HG03139 (cell line): ENCODE measurements around the gene SLC13A3.

ENCODE experiments used
- ATAC-seq: cut with Tn5 transposase; IDR thresholded peaks from one replicate; pipeline ENCODE4 v1.9.1; 2021; ENCODE audit not compliant: unreplicated experiment

Gene SLC13A3

DNA sequence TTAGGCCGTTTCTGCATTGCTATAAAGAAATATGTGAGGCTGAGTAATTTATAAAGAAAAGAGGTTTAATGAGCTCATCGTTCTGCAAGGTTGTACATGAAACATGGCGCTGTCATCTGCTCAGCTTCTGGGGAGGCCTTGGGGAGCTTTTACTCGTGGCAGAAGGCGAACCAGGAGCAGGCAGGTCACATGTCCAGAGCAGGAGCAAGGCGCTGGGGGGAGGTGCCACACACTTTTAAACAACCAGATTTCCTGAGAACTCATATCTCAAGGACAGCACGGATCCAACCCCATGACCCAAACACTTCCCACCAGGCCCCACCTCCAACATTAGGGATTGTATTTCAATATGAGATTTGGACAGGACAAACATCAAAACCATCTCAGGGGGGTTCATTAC is 6.4 kb upstream of the SLC13A3 start:
- no peak for ATAC-seq

- ATAC-seq: no peak
Measured at GRCh38 chr20:46657137-46657536, 5.9 kb upstream of the SLC13A3 start.

GRCh38 chr20:46652699-46653098 is 1.4 kb upstream of the SLC13A3 start:
- ATAC-seq: no peak

DNA sequence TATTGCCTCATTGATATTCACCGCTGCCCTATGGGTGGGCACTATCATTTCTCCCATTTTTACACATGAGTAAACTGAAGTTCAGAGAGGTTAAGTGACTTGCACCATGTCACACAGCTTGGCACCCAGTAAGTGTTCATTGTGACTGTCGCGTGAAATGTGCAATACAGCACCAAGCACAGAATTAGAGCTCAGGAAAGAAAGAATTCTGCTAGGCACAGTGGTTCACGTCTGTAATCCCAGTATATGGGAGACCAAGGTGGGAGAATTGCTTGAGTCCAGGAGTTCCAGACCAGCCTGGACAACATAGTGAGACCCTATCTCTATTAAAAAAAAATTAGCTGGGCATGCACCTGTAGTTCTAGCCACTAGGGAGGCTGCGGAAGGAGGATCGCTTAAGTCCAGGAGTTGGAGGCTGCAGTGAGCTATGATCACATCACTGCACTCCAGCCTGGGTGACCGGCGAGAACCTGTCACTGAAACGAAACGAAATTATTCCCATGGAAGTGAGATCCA is 626 bp downstream of the SLC13A3 start:
- ATAC-seq: no peak

DNA sequence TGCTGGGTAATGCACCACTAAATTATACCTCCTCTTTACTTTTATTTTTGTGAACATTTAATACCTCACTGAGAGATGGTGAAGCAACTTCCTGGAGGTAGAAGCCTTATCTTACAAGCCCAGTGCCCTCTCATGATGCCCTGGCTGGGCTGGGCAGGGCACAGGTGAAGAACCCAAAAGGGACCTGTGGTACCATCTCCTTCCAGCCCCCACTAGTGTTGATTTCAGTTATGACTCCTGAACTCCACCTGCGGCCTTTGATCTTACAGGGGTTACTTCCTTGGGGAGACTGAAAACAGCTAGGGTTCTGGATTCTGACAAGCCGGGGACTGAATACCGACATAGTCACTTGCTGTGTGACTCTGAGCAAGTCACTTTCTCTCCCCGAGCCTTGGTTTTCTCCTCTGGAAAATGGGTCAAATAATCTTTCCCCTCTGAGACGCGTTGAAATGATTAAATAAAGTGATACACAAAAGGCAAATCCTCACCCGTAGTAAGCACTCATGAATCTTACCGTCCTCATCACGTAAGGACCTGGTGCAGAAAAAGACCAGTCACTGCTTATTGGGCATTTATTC is 1.2 kb downstream of the SLC13A3 start:
- ATAC-seq: no peak

- no peak for ATAC-seq
Measured at GRCh38 chr20:46649650-46649949, 1.7 kb downstream of the SLC13A3 start.

- ATAC-seq: no peak
Measured at GRCh38 chr20:46648903-46649649, 2.2 kb downstream of the SLC13A3 start.

GRCh38 chr20:46647469-46647868 is 3.8 kb downstream of the SLC13A3 start:
- no peak for ATAC-seq

GRCh38 chr20:46646659-46647380 is 4.4 kb downstream of the SLC13A3 start:
- no peak for ATAC-seq

GRCh38 chr20:46646122-46646521 is 5.1 kb downstream of the SLC13A3 start:
- no peak for ATAC-seq

DNA sequence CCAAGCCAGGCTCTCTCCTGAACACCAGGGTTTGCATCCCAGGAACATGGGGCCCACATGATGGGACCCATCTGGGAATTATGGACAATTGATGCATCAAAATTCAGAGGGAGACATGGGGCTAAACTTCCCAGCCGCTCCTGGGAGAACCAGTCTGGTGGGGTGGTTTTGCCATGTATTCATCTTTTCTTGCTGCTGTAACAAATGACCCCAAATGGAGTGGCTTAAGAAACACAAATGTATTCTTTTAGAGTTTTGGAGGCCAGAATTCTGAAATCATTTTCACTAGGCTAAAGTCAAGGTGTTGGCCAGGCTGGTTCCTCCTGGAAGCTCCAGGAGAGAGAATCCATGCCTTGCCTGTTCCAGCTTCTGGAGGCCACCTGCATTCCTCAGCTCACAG is 6.5 kb downstream of the SLC13A3 start:
- no peak for ATAC-seq

- no peak for ATAC-seq
Measured at GRCh38 chr20:46644160-46644559, 7.1 kb downstream of the SLC13A3 start.

- ATAC-seq: no peak
Measured at GRCh38 chr20:46642969-46643343, 8.3 kb downstream of the SLC13A3 start.

DNA sequence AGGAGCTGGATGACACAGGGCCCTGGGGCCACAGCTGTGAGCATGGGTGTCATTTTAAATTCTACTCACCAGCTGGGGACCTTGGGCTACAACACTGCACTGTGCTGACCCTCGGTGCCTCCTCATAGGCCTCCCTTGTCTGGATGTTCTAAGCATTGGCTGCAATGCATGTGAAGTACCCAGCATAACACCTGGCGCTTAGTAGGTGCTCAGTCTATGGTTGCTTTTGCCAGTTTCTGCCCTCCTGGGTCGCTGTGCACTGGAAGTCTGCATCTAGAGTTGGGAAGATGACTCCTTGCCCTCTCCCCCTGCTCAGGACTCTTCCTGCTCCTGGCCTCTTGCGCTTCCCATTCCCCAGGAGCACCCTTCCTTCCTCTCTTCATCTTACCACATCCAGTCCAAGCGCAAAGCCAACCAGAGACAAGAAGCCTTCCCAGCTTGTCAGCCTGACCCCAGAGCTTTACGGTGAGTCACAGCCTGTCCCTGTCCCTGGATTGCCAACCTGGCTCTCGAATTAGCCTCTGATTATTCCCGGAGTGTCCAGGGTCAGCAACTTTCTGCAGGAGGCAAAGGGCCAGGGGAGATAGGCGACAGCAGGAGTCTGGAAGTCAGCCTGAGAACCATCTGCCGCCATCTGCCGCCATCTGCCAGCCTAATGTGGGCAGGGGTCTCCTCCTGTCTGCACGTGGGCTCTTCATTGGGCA is 8.8 kb downstream of the SLC13A3 start:
- ATAC-seq: no peak

- ATAC-seq: no peak
Measured at GRCh38 chr20:46641424-46641823, 9.8 kb downstream of the SLC13A3 start.

DNA sequence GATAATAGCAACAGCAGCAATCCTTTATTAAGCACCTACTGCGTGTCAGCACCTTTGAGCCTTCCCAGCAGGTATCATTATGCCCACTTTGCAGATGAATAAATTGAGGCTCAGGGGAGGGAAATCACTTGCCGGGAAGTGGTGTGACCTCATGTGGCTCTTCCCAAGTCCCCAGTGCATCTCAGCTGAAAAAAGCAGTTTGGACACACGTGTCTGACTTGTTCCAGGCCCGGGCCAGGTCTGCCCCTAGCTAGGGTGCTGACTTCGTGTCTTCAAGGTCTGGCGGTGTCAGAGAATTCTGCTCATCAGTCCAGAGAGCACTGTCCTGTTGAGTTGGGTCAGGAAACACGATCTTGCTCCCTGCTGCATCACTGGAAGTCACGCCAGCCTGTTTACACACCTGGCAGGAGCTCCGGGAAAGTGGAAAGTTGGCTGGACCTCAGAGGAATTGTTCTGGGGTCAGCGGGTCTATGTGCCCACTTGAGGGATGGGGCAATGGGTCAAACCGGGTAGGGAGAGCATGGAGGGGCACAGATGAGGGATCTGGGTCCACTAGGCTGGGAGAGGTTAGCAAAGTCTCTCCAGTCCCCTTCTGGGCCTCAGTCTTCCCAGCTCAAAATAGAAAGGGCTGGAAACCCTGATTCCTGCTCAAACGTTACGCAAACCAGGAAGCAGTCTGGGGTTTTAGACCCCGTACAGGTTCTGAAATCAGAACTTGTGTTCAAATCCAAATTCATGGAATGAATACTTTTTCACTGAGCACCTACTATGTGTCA is 10.5 kb downstream of the SLC13A3 start:
- ATAC-seq: no peak

DNA sequence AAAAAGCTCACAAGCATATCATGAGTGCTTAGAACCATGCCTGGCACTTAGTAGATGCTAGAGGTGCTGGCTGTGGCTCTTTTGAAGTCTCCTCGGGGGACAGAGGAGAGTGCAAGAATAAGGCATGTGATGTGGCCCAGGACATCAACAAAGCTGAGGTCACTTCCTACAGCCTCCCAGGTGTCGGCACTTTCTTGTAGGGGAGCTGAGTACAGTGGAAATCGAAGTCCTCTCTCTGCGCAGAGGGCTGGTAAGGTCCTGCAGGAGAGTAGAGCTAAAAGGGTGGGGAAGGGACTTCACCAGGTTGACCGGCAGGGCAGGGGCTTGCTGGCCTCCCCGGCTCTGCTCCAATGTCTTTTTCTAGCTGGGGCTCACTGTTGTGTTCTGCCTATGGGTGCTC is 11.2 kb downstream of the SLC13A3 start:
- no peak for ATAC-seq

- ATAC-seq: no peak
Measured at GRCh38 chr20:46639587-46639986, 11.7 kb downstream of the SLC13A3 start.

GRCh38 chr20:46638898-46639274 is 12.4 kb downstream of the SLC13A3 start:
- ATAC-seq: no peak

DNA sequence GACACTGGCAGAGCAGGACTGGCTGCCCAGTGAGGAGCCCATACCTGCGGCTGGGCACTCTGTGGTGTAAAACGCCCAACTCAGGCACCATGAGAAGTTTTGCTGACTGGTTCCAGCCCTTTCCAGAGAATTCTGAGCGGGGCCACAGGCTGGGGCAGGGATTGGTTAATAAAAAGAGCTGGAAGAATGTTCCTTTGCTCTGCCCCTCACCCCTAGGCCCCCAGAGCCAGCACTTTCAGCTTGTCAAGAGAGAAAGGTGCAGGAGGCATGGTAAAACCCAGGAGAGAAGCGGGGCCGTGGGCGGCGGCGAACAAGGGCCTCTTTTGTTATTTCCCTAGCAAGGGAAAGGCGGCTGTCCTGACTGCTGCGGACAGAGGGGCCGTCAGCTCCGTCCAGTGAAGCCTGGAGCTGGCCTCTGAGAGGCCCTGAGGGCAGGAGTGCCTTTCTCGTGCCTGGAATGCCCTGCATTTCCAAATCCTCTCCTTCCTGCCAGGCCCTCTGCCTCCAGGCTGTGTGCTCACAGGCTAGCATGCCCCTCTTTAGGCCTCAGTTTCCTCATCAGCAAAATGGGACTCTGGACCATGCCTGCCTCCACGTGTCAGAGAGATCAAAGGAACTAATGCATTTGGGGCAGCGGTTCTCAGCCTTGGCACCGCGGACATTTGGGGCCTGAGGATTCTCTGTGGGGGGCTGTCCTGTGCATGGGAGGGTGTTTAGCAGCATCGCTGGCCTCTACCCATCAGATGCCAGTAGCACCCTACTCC is 12.9 kb downstream of the SLC13A3 start:
- ATAC-seq: no peak
